GM12878 (cell line): ENCODE results near the gene RAD51B. TPM values are rescaled to one million over a fixed set of nuclear protein-coding genes. Genes with fewer than 3 reads are reported as not detected.

Source experiments
- ATAC-seq: fragments of 200-7000 bp; cut with Tn5 transposase; 3 replicates; pipeline ENCODE4 v1.9.1; 2020; ENCODE audit warnings: mild to moderate bottlenecking, moderate library complexity
- BruUV-seq: library from RNA; stranded (reverse); fragments of 400-500 nt; replicated peaks from 2 replicates; lab custom pipeline; 2021; lab: Mats Ljungman, UMichigan
- CTCF ChIA-PET: fragments of 300-600 bp; sonication (Branson Sonifier 250); formaldehyde crosslinking; extraction: SDS; loops from one replicate; lab custom pipeline; 2021; ENCODE audit warnings: inconsistent platforms; lab: Yijun Ruan, JAX
- POLR2A ChIA-PET: fragments of 350-600 bp; formaldehyde crosslinking; extraction: SDS; loops from one replicate; lab custom pipeline; 2021; ENCODE audit warnings: inconsistent platforms; lab: Charles Lee
- RAD21 ChIA-PET: fragments of 300-600 bp; sonication (Branson Sonifier 250); formaldehyde crosslinking; loops from one replicate; lab custom pipeline; 2023; ENCODE audit warnings: antibody characterized with exemption; ENCODE audit not compliant: unreplicated experiment; lab: Charles Lee
- SMC1A ChIA-PET: fragments of 300-600 bp; sonication (Branson Sonifier 250); formaldehyde crosslinking; loops from one replicate; lab custom pipeline; 2023; ENCODE audit not compliant: unreplicated experiment, uncharacterized antibody; lab: Charles Lee
- DNase-seq: peaks from one replicate; pipeline ENCODE4 v3.0.0-alpha.2; 2011; ENCODE audit warnings: low read depth, low spot score
- FAIRE-seq: peaks from 3 replicates; lab custom pipeline; 2011; peaks lifted over from hg19 to GRCh38; lab: Jason Lieb, UNC
- H2AFZ ChIP-seq: 2 replicates; pipeline ENCODE4 v1.6.0; 2011; ENCODE audit warnings: low read depth, low read length, control low read depth; ENCODE audit not compliant: control insufficient read depth
- H3K27ac ChIP-seq: 2 replicates; pipeline ENCODE4 v1.5.1; 2011; ENCODE audit warnings: control low read depth; ENCODE audit not compliant: control insufficient read depth, insufficient read depth
- H3K27me3 ChIP-seq, 2 experiments: replicated peaks in 1 of 2; 2 replicates each; pipeline versions ENCODE4 v1.6.0 to v1.6.1; 2011; ENCODE audit warnings: low read length in 1 of 2; ENCODE audit not compliant: control insufficient read depth in 2 of 2, insufficient read depth in 2 of 2
- H3K36me3 ChIP-seq, 2 experiments: 2 replicates each; pipeline ENCODE4 v1.5.1; 2011; ENCODE audit warnings: low read length in 1 of 2; ENCODE audit not compliant: control insufficient read depth in 2 of 2, insufficient read depth in 2 of 2
- H3K4me1 ChIP-seq: 2 replicates; pipeline ENCODE4 v1.6.1; 2011; ENCODE audit warnings: mild to moderate bottlenecking, low read length, moderate library complexity, mixed read lengths; ENCODE audit not compliant: control insufficient read depth, insufficient read depth
- H3K4me2 ChIP-seq: 2 replicates; pipeline ENCODE4 v1.6.0; 2011; ENCODE audit warnings: control low read depth; ENCODE audit not compliant: control insufficient read depth, insufficient read depth
- H3K4me3 ChIP-seq: fragments of 200-600 bp; sonication (generic); 2 replicates; pipeline ENCODE4 v1.5.1; 2016
- H3K79me2 ChIP-seq: 2 replicates; pipeline ENCODE4 v1.6.0; 2011; ENCODE audit warnings: low read length; ENCODE audit not compliant: control insufficient read depth, insufficient read depth
- H3K9ac ChIP-seq: 2 replicates; pipeline ENCODE4 v1.8.0; 2011; ENCODE audit warnings: low read length, control low read depth, mixed read lengths; ENCODE audit not compliant: control insufficient read depth, insufficient read depth
- H3K9me3 ChIP-seq: replicated peaks from 3 replicates; pipeline ENCODE4 v1.5.1; 2011; ENCODE audit warnings: mild to moderate bottlenecking, low read length; ENCODE audit not compliant: control insufficient read depth, insufficient read depth
- H4K20me1 ChIP-seq: 2 replicates; pipeline ENCODE4 v1.6.0; 2011; ENCODE audit not compliant: control insufficient read depth, insufficient read depth
- CREB1 ChIP-seq: IDR thresholded peaks from 2 replicates; pipeline ENCODE4 v1.6.1; 2012; ENCODE audit warnings: low read depth, mild to moderate bottlenecking, inconsistent platforms
- CREM ChIP-seq: IDR thresholded peaks from 2 replicates; pipeline ENCODE4 v1.6.1; 2014; ENCODE audit warnings: antibody characterized with exemption, low read depth
- ESRRA ChIP-seq: IDR thresholded peaks from 2 replicates; pipeline ENCODE4 v1.6.1; 2012; ENCODE audit warnings: mild to moderate bottlenecking, low read length, improper control_type of control experiment
- EZH2 ChIP-seq: IDR thresholded peaks from 2 replicates; pipeline ENCODE4 v1.6.1; 2012; ENCODE audit warnings: low read depth, mild to moderate bottlenecking, control low read depth, inconsistent platforms, low read length, borderline replicate concordance; ENCODE audit not compliant: control insufficient read depth
- FOXM1 ChIP-seq: IDR thresholded peaks from 2 replicates; pipeline ENCODE4 v1.6.1; 2012; ENCODE audit warnings: low read depth, mild to moderate bottlenecking, inconsistent platforms, low read length, moderate library complexity
- HDAC6 ChIP-seq: fragments of 200-600 bp; sonication (generic); IDR thresholded peaks from one replicate; pipeline ENCODE4 v1.8.0; 2017; ENCODE audit warnings: antibody characterized with exemption; ENCODE audit not compliant: unreplicated experiment
- MAX ChIP-seq: IDR thresholded peaks from 2 replicates; pipeline ENCODE4 v1.6.1; 2012; ENCODE audit warnings: low read depth, low read length, improper control_type of control experiment
- MEF2A ChIP-seq: IDR thresholded peaks from 2 replicates; pipeline ENCODE4 v1.6.1; 2011; ENCODE audit warnings: low read depth, mild to moderate bottlenecking, low read length, moderate library complexity; ENCODE audit not compliant: insufficient read depth
- MEF2B ChIP-seq: fragments of 450-650 bp; IDR thresholded peaks from 2 replicates; pipeline ENCODE4 v1.6.1; 2018; ENCODE audit warnings: mild to moderate bottlenecking, moderate library complexity; ENCODE audit not compliant: partially characterized antibody, poor library complexity, severe bottlenecking
- NBN ChIP-seq: fragments of 450-650 bp; IDR thresholded peaks from 2 replicates; pipeline ENCODE4 v1.6.1; 2016
- NR2F1 ChIP-seq: fragments of 450-650 bp; conservative IDR thresholded peaks from 2 replicates; pipeline ENCODE4 v1.6.1; 2017; ENCODE audit warnings: mild to moderate bottlenecking
- POLR2A ChIP-seq: IDR thresholded peaks from 2 replicates; pipeline ENCODE4 v1.6.1; 2011; ENCODE audit warnings: low read depth, mild to moderate bottlenecking, low read length
- POLR2AphosphoS2 ChIP-seq: IDR thresholded peaks from 2 replicates; pipeline ENCODE4 v1.6.1; 2011; ENCODE audit warnings: low read depth, mild to moderate bottlenecking, low read length, improper control_type of control experiment, moderate library complexity
- RAD51 ChIP-seq: fragments of 450-650 bp; IDR thresholded peaks from 2 replicates; pipeline ENCODE4 v1.6.1; 2016; ENCODE audit warnings: moderate library complexity, mild to moderate bottlenecking, inconsistent platforms
- RBBP5 ChIP-seq: fragments of 200-600 bp; sonication (generic); conservative IDR thresholded peaks from 2 replicates; pipeline ENCODE4 v1.6.1; 2016
- SRF ChIP-seq, 2 experiments: IDR thresholded peaks; 2 replicates each; pipeline ENCODE4 v1.6.1; 2011; ENCODE audit warnings: low read depth in 2 of 2, low read length in 2 of 2, mild to moderate bottlenecking in 1 of 2, moderate library complexity in 1 of 2
- TCF7 ChIP-seq: IDR thresholded peaks from 2 replicates; pipeline ENCODE4 v1.6.1; 2014; ENCODE audit warnings: antibody characterized with exemption, borderline replicate concordance
- ZSCAN29 ChIP-seq: fragments of 450-650 bp; IDR thresholded peaks from 2 replicates; pipeline ENCODE4 v1.6.1; 2017; ENCODE audit warnings: mild to moderate bottlenecking, moderate library complexity
- WGBS: methylation state at CpG from one replicate; pipeline ENCODE4 v1.1.6; 2016; ENCODE audit warnings: low lambda C conversion rate; ENCODE audit not compliant: insufficient replicate concordance, insufficient coverage; ENCODE audit errors: missing lambda C conversion rate; 5-methylcytosine and 5-hydroxymethylcytosine counted together
- in situ Hi-C: fragments of 300-500 bp; cut with MboI; formaldehyde crosslinking; loops from 9 replicates; pipeline ENCODE4 v1.14.3; 2018; ENCODE audit warnings: mixed read lengths
- intact Hi-C: fragments of 100-400 bp; cut with micrococcal nuclease; formaldehyde crosslinking; loops from one replicate; pipeline ENCODE4 v1.14.2; 2022; ENCODE audit not compliant: unreplicated experiment
- polyA plus RNA-seq, 11 experiments: library from polyadenylated mRNA; depleted of rRNA in 4 of 11; unstranded in 6 of 11; stranded (reverse) in 5 of 11; fragments of >200 nt; fragmentation: Nextera tagmentation in 4 of 11; fragmentation: Illumina TruSeq in 1 of 11; extraction: Ambion mirVana in 4 of 11; extraction: Trizol in 1 of 11; gene quantifications; 1 replicate in 1 of 11; 2 replicates in 10 of 11; pipeline versions ENCODE4 v1.2.1 to v1.2.3, GENCODE V29; 2011 to 2016; ENCODE audit warnings: inconsistent platforms in 2 of 11, missing spikeins in 2 of 11, low read depth in 1 of 11
- total RNA-seq, 4 experiments: library from RNA; depleted of rRNA in 3 of 4; stranded (reverse); fragments of >200 nt in 3 of 4; fragmentation: Illumina TruSeq in 1 of 4; extraction: Trizol in 1 of 4; gene quantifications; 2 replicates each; pipeline versions ENCODE4 v1.2.1 to v1.2.3, GENCODE V29; 2013 to 2021

Gene RAD51B
- total and polyA plus RNA-seq, 10 of the 15 experiments (the other 5 are each of a cell fraction or from before 2014, with no cell fraction given): 9.8 to 26.8 (median 21.3) TPM

DNA sequence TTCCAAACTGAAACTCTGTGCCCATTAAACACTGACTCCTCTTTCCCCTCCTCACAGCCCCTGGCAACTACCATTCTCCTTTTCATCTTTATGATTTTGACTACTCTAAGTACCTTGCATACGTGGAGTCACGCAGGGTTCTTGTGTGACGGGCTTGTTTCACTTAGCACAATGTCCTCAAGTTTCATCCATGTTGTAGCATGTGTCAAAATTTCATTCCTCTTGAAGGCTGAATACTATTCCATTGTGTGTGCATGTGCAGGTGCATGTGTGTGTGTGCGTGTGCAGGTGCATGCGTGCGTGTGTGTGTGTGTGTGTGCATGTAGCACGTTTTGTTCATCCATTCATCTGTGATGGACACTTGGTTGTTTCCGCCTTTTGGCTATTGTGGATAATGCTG lies 867.1 kb downstream of the RAD51B start:
- POLR2A ChIA-PET: interaction anchor here (0.6 kb wide), 1 partner anchor 25 kb away, joined by 3 read pairs; no protein-coding TSS in a partner anchor
- intact Hi-C loops: loop anchor here (10.0 kb wide), 2 partner anchors 172 to 402 kb away; no protein-coding TSS in a partner anchor
- peaks cover 48% of the 10 kb centered on the region for H3K4me1 ChIP-seq

More for the DNA sequence above, 867.1 kb downstream of the RAD51B start:
- no peaks in the 10 kb centered on the region for H3K9me3 ChIP-seq
- no peak overlapping the region for H3K4me3 ChIP-seq
- 91% methylated on average over 8 of the region's 8 CpGs for WGBS
- TF ChIP-seq CREB1 (no peak), HDAC6 (no peak), POLR2A (no peak), SRF (IDR thresholded peaks at IDR 0.05; ENCODE audit: low read depth in 2 of 2, low read length in 2 of 2) (no peak), MEF2A (no peak), POLR2AphosphoS2 (no peak), NR2F1 (no peak), RAD51 (no peak), ESRRA (no peak), ZSCAN29 (no peak), TCF7 (no peak), FOXM1 (no peak), MAX (no peak), EZH2 (no peak), NBN (no peak), RBBP5 (no peak), MEF2B (no peak), CREM (no peak)
- ChIA-PET RAD21 (interaction anchor here (1.1 to 2.4 kb wide), 5 partner anchors 14 to 128 kb away, joined by 3 to 15 read pairs (median 4); no protein-coding TSS in a partner anchor), SMC1A (interaction anchor here (0.7 to 5.1 kb wide), 8 partner anchors 8 to 261 kb away, joined by 3 to 34 read pairs (median 6); no protein-coding TSS in a partner anchor), CTCF (interaction anchor here (0.6 to 2.3 kb wide), 2 partner anchors 8 to 71 kb away, joined by 4 to 5 read pairs; no protein-coding TSS in a partner anchor)
- in situ Hi-C loops: loop anchor here (10.0 kb wide), 1 partner anchor 432 kb away; no protein-coding TSS in a partner anchor
- BruUV-seq: no TSS peak
- peak; percentile 38 for FAIRE-seq
- no peaks in the 10 kb centered on the region for H4K20me1 ChIP-seq
- H3K79me2 ChIP-seq: no peaks in the 10 kb centered on the region
- H3K27me3 ChIP-seq: no peaks in the 10 kb centered on the region
- DNase-seq: no peak
- no peak for ATAC-seq
- no peak overlapping the region for H3K27ac ChIP-seq
- no peak overlapping the region for H3K9ac ChIP-seq
- no peak overlapping the region for H3K4me2 ChIP-seq
- H2AFZ ChIP-seq: no peak overlapping the region
- no peaks in the 10 kb centered on the region for H3K36me3 ChIP-seq
